D341Med (cell line): Measurements from ENCODE around the gene MRPL30.
"Not testable (repeated sequence)": the region's sequence is repeated elsewhere in the genome, so short reads cannot be mapped to it uniquely, and the experiment has no call there.

Source experiments
- DNase-seq: peaks from one replicate; pipeline ENCODE4 v3.0.0; 2012; ENCODE audit warnings: low spot score

MRPL30 gene

DNA sequence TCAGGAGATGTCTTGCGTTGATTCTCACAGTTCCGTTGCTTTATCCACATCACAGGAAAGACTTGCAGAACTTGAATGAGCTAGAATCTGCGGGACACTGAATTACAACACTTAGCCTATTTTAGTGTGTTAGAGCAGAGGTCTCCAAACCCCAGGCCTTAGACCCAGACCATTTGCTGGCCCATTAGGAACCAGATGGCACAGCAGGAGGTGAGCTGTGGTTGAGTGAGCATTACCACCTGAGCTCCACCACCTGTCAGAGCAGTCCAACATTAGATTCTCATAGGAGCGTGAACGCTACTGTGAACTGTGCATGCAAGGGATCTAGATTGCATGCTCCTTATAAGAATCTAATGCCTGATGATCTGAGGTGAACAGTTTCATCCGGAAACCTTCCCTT lies 3.8 kb downstream of the MRPL30 start:
- no peak for DNase-seq

DNA sequence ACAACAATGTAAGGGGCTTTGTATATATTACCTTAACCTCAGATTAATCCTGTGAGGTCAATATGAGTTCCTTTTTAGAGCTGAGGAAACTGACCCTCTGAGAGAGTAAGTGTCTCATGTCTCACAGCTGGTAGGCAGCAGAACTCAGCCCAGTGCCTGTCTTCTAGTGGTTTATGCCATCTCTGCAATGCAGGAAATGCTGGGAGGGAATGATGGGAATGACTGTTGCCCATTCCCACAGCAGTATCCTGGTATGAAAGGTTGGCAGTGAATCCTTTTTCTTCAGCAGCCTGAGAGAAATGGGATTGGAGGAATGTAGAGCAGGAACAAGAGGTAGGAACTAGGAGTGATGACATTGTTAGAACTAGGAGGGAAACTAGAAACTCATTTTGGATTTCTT lies 6.0 kb downstream of the MRPL30 start:
- no peak for DNase-seq

DNA sequence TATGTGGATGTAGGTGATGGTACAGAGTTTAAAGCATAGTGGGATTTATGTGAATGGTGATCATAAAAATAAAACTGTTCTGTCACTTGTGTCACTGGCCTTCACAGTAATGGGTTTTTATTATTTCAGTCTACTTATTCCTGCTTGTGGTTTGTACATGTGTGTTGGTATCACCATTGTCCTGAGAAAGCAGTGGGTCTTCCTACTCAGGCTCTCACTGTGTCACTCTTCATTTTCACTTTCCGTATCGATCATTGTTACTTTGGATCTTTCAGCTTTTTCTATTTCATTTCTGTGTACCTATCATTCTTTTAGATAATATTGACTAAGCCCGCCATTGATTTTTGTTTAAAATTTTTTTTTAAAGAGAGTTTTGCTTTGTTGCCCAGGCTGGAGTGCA lies 7.4 kb downstream of the MRPL30 start:
- no peak for DNase-seq

DNA sequence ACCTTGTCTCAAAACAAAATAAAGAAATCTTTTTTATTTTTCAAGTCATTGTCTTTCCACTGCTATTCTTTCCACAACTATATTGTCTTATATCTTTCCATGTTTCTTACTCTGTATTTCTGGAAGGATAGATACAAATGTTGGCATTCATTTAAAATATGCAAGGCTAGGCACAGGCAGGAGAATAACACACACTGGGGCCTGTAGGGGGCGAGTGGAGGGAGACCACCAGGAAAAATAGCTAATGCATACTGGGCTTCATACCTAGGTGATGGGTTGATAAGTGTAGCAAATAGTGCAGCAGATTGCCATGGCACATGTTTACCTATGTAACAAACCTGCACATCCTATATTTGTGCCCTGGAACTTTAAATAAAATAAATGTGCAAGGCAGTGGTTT lies 9.6 kb downstream of the MRPL30 start:
- no peak for DNase-seq

DNA sequence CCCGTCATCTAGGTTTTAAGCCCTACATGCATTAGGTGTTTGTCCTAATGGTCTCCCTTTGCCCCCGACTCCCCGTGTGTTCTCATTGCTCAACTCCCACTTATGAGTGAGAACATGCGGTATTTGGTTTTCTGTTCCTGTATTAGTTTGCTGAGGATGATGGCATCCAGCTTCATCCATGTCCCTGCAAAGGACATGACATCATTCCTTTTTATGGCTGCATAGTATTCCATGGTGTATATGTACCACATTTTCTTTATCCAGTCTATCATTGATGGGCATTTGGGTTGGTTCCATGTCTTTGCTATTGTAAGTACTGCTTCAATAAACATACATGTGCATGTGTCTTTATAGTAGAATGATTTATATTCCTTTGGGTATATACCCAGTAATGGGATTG lies 11.4 kb downstream of the MRPL30 start:
- not testable (repeated sequence) for DNase-seq

DNA sequence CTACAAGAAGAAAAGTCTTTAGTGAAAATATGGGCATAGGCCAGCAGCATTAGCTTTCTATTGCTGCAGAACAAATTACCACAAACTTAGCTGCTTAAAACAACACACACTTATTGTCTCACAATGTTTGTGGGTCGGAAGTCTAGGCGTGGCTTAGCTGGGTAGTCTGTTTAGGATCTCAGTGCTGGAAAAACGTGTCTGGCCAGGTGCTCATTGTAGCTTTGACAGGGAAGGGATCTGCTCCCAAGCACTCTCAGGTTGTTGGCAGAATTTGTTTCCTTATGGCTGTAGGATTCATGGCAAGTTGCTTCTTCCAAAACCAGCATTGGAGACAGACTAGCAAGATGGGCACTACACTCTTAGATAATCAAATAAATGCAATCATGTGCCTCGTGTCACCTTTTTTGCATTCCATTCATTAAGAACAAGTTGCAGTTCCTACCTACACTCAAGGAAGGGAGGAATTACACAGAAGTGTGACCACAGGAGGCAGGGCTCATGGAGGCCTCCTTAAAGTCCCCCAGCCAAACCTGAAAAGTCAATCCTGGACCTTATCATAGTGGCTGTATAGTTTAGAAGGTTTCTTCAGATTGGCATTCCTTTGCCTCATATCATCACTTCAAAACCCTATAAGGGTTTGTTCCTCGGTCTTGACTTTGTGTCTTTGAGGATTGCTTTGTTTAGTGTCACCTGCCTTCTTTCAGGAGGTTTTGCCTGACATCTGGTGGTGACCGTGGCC lies 17.3 kb downstream of the MRPL30 start:
- DNase-seq: no peak

DNA sequence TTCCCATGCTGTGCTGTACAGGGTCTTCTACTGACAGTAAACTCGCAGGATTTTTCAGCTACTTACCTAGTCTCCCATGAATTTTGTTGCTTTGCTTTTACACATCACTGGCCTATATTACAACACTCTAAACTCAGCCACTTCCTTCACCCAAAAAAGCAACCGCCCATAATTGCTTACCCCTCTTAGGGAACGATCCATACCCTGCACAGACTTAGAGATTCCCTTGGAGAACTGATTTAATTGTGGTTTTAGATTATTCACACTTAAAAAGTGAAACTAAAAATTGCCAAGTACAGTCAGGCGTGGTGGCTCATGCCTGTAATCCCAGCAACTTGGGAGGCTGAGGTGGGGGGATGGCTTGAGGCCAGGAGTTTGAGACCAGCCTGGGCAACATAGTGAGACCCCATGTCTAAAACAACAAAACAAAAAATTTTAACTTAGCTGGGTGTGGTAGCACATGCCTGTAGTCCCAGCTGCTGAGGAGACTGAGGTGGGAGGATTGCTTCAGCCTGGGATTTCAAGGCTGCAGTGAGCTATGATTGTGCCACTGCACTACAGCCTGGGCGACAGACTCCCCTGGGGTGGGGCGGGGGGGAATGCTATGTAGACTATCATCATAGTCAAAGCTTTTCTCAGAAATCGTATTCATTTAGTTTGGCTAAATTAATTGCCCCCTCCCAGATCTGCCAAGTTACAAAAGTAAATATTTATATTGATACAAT lies 19.3 kb downstream of the MRPL30 start:
- DNase-seq: no peak

DNA sequence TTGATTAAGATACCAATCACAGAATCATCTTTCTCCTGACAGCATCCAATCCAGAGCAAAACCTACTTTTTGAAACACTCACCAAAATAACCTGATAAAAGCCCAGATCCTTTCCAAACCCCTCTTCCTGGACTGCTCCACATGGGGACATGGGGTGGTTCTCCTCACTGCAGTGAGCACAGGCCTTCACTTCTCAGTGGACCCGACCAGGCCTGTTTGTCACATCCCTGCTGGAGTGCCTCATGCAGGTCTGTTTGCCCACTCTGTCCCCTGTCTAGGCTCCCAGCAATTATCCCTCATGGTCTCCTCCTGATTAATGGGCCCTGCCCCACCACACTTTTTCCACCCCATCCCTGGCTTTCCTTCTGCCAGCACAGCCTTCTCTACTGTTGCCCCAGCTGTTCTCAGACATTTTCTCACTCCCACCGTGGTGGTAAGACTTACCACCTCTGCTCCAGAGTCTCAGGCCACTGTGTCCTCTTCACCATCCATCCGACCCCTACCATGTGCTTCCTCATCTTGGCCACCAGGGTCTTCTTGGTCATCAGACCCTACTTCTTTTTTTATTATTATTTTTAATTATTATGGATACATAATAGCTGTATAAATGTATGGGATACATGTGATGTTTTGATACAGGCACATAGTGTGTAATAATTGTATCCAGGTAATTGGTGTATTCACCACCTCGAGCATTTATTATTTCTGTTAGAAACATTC lies 21.1 kb downstream of the MRPL30 start:
- DNase-seq: no peak

DNA sequence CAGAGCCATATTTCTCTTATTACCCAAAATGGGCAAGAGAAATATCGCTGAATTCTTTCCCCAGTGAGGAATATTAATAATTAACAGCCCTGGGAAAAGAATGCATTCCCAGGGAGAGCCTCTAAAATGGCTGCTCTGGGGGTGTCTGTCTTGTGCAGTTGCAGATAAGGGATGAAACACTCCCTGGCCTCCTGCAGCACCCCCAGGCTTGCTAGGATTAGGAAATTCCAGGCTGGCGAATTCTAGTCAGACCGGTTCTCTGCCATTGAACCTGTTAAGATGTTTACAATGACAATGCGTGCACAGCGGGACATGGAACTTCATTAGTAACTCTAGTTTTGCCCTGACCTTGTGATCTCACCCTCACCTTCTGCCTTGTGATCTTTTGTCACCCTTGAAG lies 24.5 kb downstream of the MRPL30 start:
- DNase-seq: no peak

DNA sequence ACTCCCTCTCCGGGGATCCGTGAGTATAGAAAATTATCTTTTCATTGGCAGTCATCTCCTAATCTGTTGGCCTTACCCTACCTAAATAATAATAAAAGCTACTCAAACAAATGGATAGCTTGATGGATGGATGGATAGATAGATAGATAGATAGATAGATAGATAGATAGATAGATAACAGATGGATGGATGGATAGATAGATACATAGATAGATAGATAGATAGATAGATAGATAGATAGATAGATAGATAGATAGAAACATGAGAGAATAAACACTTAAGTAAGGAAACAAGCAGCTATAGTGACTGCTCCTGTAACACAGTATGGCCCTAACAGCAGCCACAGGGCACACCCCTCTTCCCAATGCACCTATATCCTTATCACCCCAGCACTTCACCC lies 35.1 kb downstream of the MRPL30 start:
- no peak for DNase-seq

DNA sequence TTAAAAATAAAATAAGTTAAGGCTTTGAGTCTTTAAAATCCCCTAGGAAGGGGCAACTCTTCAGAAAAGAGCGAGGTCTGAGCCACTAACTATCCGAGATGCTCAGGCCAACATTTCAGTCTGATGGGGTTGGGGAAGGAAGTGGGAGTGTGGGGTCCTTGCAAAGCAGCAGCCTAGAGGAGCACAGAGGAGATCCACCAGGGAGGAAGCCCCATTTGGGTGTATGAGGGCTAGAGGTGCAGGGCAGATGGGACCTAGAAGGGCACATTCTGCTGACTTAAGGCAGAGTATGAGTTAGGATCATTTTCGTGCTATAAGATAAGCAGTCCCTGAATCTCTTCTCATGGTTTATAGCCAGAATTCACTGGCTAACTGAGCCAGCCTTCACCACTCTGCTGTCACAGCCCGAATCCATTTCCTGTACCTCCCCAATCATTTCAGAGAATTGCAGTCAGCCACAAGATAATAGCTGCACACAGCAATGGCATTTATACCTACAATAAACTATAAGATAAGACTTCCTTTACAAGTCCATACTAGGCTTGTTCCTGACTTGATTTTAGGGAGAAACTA lies 37.0 kb downstream of the MRPL30 start:
- no peak for DNase-seq

DNA sequence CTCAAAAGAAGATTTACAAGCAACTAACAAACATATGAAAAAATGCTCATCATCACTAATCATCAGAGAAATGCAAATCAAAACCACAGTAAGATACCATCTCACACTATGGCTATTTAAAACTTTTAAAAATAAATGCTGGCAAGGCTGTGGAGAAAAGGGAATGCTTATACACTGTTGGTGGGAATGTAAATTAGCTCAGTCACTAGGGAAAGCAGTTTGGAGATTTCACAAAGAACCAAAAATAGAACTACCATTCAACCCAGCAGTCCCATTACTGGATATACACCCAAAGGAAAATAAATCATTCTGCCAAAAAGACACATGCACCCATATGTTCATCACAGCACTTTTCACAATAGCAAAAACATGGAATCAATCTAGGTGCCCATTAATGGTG lies 52.2 kb downstream of the MRPL30 start:
- not testable (repeated sequence) for DNase-seq

DNA sequence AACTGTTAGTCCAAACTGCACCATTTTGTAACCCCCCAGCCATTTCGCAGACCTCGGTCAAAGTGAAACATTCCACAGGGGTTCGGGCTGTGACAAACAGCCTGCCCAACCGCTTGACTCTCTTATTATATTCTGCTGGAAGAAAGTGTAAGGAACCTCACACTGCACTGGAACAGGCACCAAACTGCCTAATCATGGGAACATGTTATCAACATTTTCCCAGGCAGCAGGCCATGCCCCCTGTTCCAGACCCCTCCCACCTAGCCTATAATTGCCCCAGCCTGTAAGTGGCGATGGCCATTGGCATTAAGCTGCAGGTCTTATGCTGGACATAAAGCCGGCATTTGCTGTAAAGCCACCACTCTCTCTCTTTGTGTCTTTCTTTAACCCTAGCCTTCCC lies 57.6 kb downstream of the MRPL30 start:
- no peak for DNase-seq

DNA sequence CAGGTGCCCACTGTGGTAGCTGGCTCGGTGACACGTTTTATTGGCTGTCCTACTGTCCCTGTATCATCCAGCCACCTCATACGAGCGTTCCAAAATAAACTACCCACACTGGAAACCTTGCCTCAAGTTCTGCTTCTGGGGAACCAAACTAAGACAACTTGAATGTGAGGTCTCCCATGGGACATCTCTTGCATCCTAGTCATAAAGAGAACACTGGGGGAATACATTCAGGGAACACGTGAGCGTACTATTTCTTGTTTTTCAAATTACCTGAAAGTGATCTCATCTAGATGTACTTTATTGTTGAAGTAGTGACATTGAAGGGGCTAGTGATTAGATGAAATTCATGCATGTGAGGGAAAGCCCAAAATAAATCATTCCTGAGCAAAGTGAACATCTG lies 59.4 kb downstream of the MRPL30 start:
- no peak for DNase-seq

DNA sequence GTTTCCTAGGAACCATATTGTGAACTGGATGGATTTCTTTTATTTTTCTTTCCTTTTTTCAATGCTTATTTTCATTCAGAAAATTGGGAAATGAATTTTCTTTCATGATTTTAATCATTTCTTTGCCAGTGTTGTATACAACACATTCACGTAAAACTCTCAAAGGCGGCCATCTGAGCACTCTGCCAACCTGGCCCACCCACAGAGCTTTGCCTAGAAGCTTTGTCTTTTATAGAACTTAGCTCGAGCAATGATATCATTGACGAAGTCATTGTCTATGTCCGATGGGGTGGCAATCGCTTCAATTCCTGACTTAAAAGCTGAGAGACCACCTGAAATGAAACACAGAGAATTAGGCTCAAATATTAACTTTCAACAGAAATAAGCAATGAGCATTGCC lies 61.2 kb downstream of the MRPL30 start:
- DNase-seq: no peak
